ENCODE data around the gene STXBP2.
"Not testable (repeated sequence)": the region's sequence is repeated elsewhere in the genome, so short reads cannot be mapped to it uniquely, and the experiment has no call there.

Gene STXBP2

DNA sequence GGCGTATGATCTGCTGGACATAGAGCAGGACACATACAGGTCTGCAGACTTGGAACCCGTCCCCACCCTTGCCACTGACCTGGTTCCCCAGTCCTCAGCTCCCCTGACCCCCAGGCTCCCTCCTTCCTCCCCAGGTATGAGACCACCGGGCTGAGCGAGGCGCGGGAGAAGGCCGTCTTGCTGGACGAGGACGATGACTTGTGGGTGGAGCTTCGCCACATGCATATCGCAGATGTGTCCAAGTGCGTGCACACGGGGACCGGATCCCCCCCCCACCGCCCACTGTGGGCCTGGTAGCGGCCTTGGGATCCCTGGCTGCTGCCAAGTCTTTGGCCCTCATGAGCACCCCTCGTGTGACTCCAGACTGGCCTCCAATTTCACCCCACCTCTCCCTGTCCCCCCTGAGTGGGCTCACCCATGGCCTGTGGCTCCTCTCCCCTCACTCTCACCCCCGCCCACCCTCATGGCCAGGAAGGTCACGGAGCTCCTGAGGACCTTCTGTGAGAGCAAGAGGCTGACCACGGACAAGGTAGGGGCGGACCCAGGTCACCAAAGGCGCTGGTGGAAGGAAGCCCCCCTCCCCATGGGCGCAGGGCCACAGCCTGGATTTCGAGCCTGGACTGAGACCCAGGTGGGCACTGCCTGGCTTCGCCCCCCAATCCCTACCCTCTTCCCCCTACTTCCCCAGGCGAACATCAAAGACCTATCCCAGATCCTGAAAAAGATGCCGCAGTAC, 5.6 kb downstream of the STXBP2 start:
- Histone ChIP-seq H3K4me1 (ENCODE audit: insufficient read depth, low read length) (no peaks in the 10 kb centered on the region), H3K4me2 (ENCODE audit: insufficient read depth, low read length) (no peak overlapping the region), H3K4me3 (ENCODE audit: low read depth in 1 of 2, low read length in 2 of 2) (no peak overlapping the region), H3K27ac (ENCODE audit: low read length) (no peak overlapping the region), H3K36me3 (ENCODE audit: insufficient read depth, low read length) (no peaks in the 10 kb centered on the region), H3K9ac (ENCODE audit: low read depth, low read length) (no peak overlapping the region), H3K27me3 (ENCODE audit: insufficient read depth, low read length, poor library complexity) (no peaks in the 10 kb centered on the region), H3K9me3 (ENCODE audit: insufficient read depth, low read length, severe bottlenecking) (peaks cover 5% of the 10 kb centered on the region), H3K79me2 (ENCODE audit: insufficient read depth, low read length) (no peaks in the 10 kb centered on the region), H2AFZ (ENCODE audit: low read depth, low read length) (no peak overlapping the region), H4K20me1 (ENCODE audit: insufficient read depth, low read length) (no peaks in the 10 kb centered on the region)
- TF ChIP-seq EZH2 (IDR thresholded peaks at IDR 0.05; ENCODE audit: borderline replicate concordance, low read depth, low read length, severe bottlenecking): no peak
- TF ChIP-seq CTCF (IDR thresholded peaks at IDR 0.05; ENCODE audit: borderline replicate concordance, extremely low read depth, low read length, poor library complexity, severe bottlenecking): no peak
- no peak for DNase-seq
- no peak for ATAC-seq (ENCODE audit: insufficient read depth, low read depth)

- DNase-seq (no peak), ATAC-seq (ENCODE audit: insufficient read depth, low read depth) (no peak; the same call in 2 of the 3 replicates)
- no peak for TF ChIP-seq EZH2 (IDR thresholded peaks at IDR 0.05; ENCODE audit: borderline replicate concordance, low read depth, low read length, severe bottlenecking)
- no peak for TF ChIP-seq CTCF (IDR thresholded peaks at IDR 0.05; ENCODE audit: borderline replicate concordance, extremely low read depth, low read length, poor library complexity, severe bottlenecking)
- Histone ChIP-seq H3K9ac (ENCODE audit: low read depth, low read length) (no peak overlapping the region), H3K4me2 (ENCODE audit: insufficient read depth, low read length) (no peak overlapping the region), H3K4me3 (ENCODE audit: low read depth in 1 of 2, low read length in 2 of 2) (no peak overlapping the region), H3K27me3 (ENCODE audit: insufficient read depth, low read length, poor library complexity) (no peaks in the 10 kb centered on the region), H2AFZ (ENCODE audit: low read depth, low read length) (no peak overlapping the region), H3K27ac (ENCODE audit: low read length) (no peak overlapping the region), H3K79me2 (ENCODE audit: insufficient read depth, low read length) (no peaks in the 10 kb centered on the region), H3K9me3 (ENCODE audit: insufficient read depth, low read length, severe bottlenecking) (peaks cover 5% of the 10 kb centered on the region), H4K20me1 (ENCODE audit: insufficient read depth, low read length) (no peaks in the 10 kb centered on the region), H3K36me3 (ENCODE audit: insufficient read depth, low read length) (no peaks in the 10 kb centered on the region), H3K4me1 (ENCODE audit: insufficient read depth, low read length) (no peaks in the 10 kb centered on the region)
Observed at GRCh38 chr19:7643031-7643415, 6.1 kb downstream of the STXBP2 start.

GRCh38 chr19:7643629-7644549, 7.0 kb downstream of the STXBP2 start:
- H3K27me3 ChIP-seq (ENCODE audit: insufficient read depth, low read length, poor library complexity); H3K9ac ChIP-seq (ENCODE audit: low read depth, low read length); H3K27ac ChIP-seq (ENCODE audit: low read length); H3K4me3 ChIP-seq (ENCODE audit: low read depth in 1 of 2, low read length in 2 of 2); H3K4me2 ChIP-seq (ENCODE audit: insufficient read depth, low read length); H2AFZ ChIP-seq (ENCODE audit: low read depth, low read length); H3K36me3 ChIP-seq (ENCODE audit: insufficient read depth, low read length); DNase-seq; H3K4me1 ChIP-seq (ENCODE audit: insufficient read depth, low read length); H3K9me3 ChIP-seq (ENCODE audit: insufficient read depth, low read length, severe bottlenecking); H3K79me2 ChIP-seq (ENCODE audit: insufficient read depth, low read length); ATAC-seq (ENCODE audit: insufficient read depth, low read depth); H4K20me1 ChIP-seq (ENCODE audit: insufficient read depth, low read length): not testable (repeated sequence)

- no peaks in the 10 kb centered on the region for H3K36me3 ChIP-seq (ENCODE audit: insufficient read depth, low read length)
Observed at GRCh38 chr19:7644550-7644877, 7.6 kb downstream of the STXBP2 start.

More at GRCh38 chr19:7644550-7644877, 7.6 kb downstream of the STXBP2 start:
- no peak for DNase-seq
- Histone ChIP-seq H4K20me1 (ENCODE audit: insufficient read depth, low read length) (no peaks in the 10 kb centered on the region), H3K27me3 (ENCODE audit: insufficient read depth, low read length, poor library complexity) (no peaks in the 10 kb centered on the region), H3K79me2 (ENCODE audit: insufficient read depth, low read length) (no peaks in the 10 kb centered on the region), H3K4me1 (ENCODE audit: insufficient read depth, low read length) (no peaks in the 10 kb centered on the region), H3K4me2 (ENCODE audit: insufficient read depth, low read length) (no peak overlapping the region), H3K9ac (ENCODE audit: low read depth, low read length) (no peak overlapping the region), H2AFZ (ENCODE audit: low read depth, low read length) (no peak overlapping the region), H3K9me3 (ENCODE audit: insufficient read depth, low read length, severe bottlenecking) (peaks cover 5% of the 10 kb centered on the region), H3K27ac (ENCODE audit: low read length) (no peak overlapping the region), H3K4me3 (ENCODE audit: low read depth in 1 of 2, low read length in 2 of 2) (no peak overlapping the region)
- TF ChIP-seq EZH2 (IDR thresholded peaks at IDR 0.05; ENCODE audit: borderline replicate concordance, low read depth, low read length, severe bottlenecking): no peak
- no peak for TF ChIP-seq CTCF (IDR thresholded peaks at IDR 0.05; ENCODE audit: borderline replicate concordance, extremely low read depth, low read length, poor library complexity, severe bottlenecking)
- no peak for ATAC-seq (ENCODE audit: insufficient read depth, low read depth)

Measured in DND-41 (cell line).